Femur (tissue), 1 donor: Measurements from ENCODE around the gene PCDH15.
A peak's percentile ranks its signal among the peaks of the same experiment; 100 is the strongest.

ENCODE experiments used
- DNase-seq: peaks from one replicate; pipeline ENCODE4 v3.0.0-alpha.2; 2017

PCDH15 gene

DNA sequence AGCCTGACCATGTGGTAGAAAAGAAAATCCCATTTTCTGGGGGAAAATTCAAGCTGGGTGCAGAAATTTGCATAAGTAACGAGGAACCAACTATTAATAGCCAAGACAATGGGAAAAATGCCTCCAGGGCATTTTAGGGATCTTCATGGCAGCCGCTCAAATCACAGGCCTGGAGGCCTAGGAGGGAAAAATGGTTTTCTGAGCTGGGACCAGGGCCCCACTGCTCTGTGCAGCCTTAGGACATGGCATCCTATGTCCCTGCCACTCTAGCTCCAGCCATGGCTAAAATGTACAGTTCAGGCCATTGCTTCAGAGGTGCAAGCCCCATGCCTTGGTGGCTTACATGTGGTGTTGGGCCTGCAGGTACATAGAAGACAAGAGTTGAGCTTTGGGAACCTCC is 459.0 kb downstream of the PCDH15 start:
- DNase-seq = no peak

GRCh38 chr10:54335296-54335695 is 465.7 kb downstream of the PCDH15 start:
- DNase-seq = no peak

DNA sequence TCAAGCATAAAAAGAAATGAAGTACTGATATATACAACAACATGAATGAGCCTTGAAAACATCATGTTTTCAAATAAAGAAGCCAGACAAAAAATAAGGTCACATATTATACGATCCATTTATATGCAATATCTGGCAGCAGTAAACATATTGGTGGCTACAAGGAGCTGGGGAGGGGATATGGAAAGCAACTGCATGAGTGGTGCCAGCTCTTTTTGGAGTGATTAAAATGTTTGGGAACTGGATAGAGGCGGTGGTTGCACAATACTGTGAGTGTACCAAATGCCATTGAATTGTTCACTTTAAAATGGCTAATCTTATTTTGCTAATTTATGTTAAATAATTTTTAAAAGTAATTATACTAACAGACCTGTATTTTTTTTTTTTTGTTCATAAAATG is 481.7 kb downstream of the PCDH15 start:
- DNase-seq = no peak

- no peak for DNase-seq
Observed at GRCh38 chr10:54318470-54318869, 482.6 kb downstream of the PCDH15 start.

GRCh38 chr10:54314430-54314829 is 486.6 kb downstream of the PCDH15 start:
- DNase-seq = no peak

GRCh38 chr10:54284526-54285193 is 516.4 kb downstream of the PCDH15 start:
- DNase-seq = peak; percentile 22

DNA sequence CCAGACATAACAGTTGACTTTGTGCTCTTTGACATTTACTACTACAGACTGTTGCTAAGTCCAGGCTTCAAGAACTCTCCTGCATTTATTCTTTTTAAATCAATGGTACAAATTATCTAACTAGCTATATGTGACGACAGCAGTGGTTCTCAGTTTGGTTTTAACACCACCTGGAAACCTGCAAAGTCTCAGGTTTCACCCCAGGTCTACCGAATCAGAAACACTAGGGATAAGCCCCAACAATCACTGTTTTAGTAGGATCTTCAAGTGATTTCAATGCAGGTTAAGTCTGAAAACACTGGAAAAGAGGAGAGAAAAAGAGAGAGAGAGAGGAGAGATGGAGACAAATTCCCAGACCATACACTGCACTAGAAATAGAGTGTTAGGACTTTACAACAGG is 519.0 kb downstream of the PCDH15 start:
- no peak for DNase-seq

GRCh38 chr10:54266395-54266794 is 534.6 kb downstream of the PCDH15 start:
- no peak for DNase-seq

DNA sequence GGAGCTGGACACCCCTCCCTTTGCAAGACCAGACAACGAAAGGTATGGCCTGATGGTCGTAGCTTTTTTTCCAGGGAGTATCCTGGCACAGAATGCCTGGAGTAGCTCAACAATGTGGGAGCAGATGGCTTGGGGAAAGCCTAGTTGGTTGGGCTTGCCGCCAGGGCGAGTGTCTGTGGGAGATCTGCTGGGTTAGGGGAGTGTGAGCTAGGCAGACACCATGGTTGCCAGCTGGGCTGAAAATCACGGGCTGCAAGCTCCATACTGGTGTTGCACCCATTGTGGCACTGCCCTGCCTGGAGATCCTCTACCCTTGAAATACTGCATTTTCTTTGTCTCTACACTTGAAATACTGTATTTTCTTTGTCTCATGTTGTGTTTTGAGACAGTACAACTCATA is 538.3 kb downstream of the PCDH15 start:
- DNase-seq = no peak

GRCh38 chr10:54259104-54259503 is 541.9 kb downstream of the PCDH15 start:
- DNase-seq = no peak

- DNase-seq = no peak
Observed at GRCh38 chr10:54234832-54235231, 566.2 kb downstream of the PCDH15 start.

GRCh38 chr10:54203401-54203800 is 597.6 kb downstream of the PCDH15 start:
- DNase-seq = no peak

DNA sequence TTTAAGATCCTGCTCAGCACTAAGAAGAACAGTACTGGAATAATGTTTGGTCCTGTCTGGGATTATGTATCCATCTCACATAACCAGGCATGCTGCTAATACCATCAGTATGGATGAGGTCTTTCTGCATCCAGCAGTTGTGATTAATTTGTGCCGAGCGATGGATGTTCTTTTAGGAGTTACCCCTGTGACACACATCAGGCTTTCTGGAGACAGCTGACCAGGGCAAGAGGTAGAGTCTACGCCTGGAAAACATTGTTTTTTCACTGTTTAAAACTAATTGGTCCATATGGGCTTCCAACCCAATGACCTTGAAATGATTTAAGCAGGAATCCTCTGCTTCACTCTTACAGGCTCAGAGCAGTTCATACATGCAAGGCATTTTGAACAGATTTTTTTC is 603.0 kb downstream of the PCDH15 start:
- DNase-seq = no peak

GRCh38 chr10:54194806-54195205 is 606.2 kb downstream of the PCDH15 start:
- no peak for DNase-seq

DNA sequence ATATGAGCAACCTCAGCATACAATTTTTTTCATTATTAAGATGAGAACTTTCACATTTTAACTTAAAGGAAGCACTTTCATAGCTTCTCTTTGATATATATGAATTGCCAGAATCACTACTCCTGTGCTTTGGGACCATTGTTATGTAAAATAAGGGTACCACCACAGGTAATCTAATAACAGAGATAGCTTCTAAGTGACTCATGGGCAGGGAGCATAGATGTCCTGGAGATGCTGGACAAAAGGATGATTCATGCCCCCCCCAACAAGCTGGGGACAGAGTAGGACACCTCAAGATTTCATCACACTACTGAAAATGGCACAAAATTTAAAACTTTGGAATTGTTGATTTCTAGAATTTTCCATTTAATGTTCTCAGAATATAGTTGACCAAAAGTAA is 641.1 kb downstream of the PCDH15 start:
- DNase-seq = no peak

- no peak for DNase-seq
Observed at GRCh38 chr10:54148508-54148907, 652.5 kb downstream of the PCDH15 start.

DNA sequence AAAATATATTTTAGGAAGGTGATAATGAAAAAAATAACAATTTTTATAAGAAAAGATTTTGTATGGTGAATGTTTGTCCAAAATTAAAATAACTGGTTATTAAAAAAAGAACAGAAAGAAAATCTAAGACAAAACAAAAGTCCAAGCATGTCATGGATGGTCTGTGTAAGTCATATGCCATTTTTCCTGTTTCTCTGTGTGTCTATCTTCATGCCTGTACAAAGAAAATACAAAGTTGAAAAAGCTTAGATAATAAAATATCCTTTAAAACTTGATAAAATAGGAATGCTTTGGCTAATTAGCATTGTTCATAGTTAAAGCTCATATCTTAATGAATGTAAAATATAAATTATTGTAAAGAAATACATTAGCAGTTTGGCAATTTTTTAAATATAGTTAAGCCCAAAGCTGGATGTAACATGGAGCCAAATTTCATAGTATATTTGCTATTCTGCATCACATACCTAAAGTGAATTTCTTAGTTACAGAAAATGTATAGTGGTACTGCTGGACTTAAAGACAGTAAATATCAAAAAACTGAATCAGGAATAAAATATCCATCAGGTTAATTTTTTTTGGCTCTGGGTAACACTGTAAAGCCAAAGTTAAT is 661.1 kb downstream of the PCDH15 start:
- no peak for DNase-seq

DNA sequence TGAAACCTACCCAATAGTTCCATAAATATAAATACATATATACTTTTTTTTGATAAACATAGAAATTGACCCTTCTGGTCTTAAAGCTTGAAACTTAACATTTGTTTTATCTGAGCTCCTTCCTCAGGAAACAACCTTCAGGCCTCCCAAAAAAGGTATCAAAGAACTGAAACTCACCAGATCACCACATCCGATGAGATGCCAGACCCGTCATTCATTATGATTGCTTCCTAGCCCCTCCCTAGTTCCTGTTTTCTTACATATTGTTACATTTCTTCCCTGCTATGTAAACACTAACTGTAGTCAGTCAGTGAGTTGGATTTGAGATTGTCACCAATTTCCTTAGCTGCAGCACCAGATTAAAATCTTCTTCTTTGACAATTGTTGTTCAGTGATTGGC is 663.6 kb downstream of the PCDH15 start:
- no peak for DNase-seq

DNA sequence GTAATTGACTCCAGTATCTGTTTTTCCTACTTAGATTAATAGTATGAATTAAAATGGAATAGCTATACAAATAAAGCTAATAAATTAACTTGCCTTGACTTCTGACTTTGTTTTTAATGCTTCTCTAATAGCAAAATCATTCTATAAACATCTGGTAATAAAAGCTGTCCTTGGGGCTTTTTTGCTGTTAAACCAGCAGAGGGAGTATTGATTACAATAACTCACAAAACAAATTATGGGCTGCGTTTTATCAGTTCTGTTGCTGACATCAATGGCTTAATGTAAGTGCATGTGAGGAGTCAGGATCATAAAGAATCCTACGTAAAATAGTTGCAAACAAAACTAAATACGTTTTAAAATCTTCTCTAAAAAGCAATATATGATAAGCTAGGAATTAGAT is 667.8 kb downstream of the PCDH15 start:
- no peak for DNase-seq

- no peak for DNase-seq
Observed at GRCh38 chr10:54131833-54132232, 669.2 kb downstream of the PCDH15 start.

DNA sequence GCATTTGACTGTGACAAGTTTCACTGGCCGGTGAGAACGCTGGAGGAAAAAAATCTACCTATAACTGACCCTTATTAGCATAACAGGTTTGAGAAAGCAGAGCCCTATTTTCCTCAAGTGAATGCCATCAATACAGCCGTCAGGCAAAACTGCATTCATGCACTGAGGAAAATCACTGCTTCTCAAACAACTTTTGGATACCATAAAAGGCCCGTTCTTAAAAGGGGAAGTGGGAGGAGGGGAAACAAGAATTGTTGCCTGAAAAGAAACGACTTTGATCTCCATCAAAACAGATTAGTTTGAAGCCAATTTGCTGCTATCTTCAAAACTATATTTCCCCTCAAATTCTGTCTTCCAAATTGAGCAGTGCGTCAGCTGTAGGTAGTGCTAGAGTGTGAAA is 670.6 kb downstream of the PCDH15 start:
- no peak for DNase-seq

- no peak for DNase-seq
Observed at GRCh38 chr10:54125098-54125747, 675.8 kb downstream of the PCDH15 start.

DNA sequence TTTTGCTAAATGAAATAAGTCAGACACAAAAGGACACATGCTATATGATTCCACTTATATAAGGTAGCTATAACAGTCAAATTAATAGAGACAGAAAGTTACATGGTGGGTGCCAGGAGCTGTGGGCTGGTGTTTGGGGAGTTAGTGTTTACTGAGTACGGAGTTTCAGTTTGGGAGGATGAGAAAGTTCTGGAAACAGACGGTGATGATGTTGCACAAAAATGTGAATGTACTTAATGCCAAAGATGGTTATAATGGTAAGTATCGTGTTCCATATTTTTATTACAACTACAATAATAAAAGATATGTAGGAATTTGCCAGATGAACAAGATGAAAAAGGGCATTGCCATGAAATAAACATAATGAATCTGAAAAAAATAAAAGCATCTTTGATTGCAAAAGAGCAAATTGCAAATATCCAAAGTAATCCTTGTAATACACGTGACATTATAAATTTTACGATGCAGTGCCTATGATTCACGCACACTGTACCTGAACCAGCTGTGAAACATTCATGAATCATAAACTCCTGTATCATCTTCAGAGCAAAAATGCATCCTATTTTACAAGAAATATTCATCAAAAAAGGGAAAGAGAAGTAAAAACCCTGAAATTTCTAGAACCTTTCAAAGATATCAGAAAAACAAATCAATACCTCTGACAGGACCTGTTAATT is 676.7 kb downstream of the PCDH15 start:
- no peak for DNase-seq

- no peak for DNase-seq
Observed at GRCh38 chr10:54120806-54121205, 680.2 kb downstream of the PCDH15 start.
